ENCODE data around the gene CDK8.
"Not testable (repeated sequence)": the region's sequence is repeated elsewhere in the genome, so short reads cannot be mapped to it uniquely, and the experiment has no call there.

CDK8 gene

DNA sequence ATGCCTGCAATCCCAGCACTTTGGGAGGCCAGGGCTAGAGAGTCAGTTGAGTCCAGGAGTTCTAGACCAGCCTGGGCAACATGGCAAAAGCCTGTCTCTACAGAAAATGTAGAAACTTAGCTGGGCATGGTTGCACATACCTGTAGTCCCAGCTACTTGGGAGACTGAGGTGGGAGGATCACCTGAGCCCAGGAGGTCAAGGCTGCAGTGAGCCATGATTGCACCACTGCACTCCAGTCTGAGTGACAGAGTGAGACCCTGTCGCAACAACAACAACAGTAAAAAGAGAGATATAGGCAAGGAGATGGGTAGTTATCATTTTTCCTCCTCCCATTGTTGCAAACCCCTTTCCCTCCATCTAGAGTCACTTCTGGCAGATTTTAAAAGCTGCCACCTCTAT, 62.2 kb downstream of the CDK8 start:
- not testable (repeated sequence) for DNase-seq (ENCODE audit: low read depth)

DNA sequence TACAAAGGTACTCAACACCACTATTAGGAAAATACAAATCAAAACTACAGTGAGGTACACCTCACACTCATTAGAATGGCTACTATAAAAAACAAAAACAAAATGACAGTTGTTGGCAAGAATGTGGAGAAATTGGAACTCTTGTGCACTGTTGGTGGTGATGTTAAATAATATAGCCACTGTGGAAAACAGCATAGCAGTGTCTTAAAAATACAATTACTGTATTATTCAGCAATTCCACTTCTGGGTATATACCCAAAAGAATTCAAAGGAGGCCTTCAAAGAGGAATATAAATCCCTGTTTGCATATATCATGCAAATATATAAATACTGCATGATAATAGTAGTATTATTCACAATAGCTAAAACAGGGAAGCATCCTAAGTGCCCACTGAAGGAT, 66.8 kb downstream of the CDK8 start:
- no peak for DNase-seq (ENCODE audit: low read depth)

DNA sequence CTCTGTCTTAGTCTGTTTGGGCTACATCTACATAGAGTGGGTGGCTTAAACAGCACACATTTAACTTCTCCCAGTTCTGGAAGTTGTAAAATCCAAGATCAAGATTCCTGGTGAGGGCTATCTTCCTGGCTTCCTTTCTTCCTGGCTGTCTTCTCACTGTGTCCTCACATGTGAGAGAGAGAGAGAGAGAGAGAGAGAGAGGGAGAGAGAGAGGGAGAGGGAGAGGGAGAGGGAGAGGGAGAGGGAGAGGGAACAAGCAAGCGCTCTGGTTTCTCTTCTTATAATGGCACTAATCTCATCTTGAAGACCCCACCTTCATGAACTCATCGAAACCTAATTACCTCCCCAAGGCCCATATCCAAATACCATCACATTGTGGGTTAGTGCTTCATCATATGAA, 69.2 kb downstream of the CDK8 start:
- DNase-seq (ENCODE audit: low read depth) = no peak

DNA sequence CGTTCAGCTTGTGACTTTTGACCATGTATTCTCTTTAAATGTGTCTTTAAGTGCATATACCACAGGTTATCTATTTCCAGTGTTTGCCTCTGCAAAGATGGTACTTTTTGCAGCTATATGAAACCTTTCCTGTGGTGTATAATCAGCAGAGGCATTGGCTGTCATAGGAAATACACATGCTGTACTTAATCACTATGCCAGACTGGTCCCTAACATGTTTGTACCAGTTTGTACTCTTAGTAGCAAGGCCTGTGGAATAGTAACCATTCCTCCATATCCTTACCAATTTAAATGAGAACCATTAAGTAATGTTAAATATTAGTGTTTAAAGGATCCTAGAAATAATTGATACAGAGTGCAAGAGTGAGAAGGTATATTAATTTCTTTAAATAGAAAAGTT, 69.8 kb downstream of the CDK8 start:
- DNase-seq (ENCODE audit: low read depth) = no peak

DNA sequence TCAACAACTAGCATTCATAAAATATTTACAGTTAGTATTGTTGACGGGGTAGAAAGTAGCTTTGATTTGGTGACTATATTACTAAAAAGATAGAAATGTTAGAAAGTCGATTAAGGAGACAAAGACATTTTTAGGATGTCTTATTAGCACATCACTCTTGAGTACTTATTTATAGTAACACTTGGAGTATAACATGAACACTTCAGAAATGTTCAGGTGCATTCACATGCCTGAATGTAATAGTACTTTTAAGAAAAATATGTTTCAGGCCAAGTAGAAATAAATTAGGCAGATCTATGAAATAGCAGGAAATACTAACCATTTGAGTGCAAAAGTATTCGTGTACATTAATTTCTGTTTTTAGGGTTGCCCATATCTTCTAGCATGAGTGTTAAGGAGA, 70.4 kb downstream of the CDK8 start:
- no peak for DNase-seq (ENCODE audit: low read depth)

DNA sequence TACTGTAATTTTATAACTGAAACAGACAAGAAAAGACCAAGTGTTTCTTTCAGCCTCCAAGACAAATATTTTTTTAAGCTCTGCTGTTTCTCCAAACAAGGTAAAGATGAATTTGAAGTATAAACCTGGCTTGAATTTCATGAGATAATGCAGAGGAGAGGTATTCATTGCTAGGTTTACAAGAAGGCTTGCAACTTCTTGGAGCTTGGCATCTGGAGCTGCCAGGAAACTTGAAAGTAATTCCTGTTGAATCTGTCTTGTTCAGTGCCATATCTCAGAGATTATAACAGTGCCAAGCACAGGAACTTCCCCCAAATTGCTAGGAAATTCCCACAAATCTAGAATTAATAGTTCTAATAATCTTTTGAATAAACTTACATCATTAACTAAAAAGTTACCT, 70.9 kb downstream of the CDK8 start:
- DNase-seq (ENCODE audit: low read depth) = no peak

DNA sequence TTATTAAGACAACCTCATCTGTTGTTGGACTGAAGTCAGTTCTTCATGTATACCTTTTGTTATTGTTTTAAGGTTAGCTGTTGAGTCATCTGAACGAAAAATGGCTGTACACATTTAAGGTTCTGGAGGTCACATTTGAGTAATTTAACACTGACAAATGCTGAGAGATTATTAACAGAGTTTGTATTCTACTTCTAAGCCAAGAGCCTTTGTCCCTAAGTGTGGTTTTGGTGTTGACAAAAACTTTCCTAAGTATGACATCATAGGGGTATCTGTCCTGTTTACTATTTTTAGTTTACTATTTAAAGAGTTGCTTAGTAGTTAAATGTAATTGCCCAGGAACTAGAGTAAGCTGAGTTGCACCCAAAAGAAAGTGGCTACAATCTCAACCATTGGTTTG, 71.9 kb downstream of the CDK8 start:
- DNase-seq (ENCODE audit: low read depth) = no peak

DNA sequence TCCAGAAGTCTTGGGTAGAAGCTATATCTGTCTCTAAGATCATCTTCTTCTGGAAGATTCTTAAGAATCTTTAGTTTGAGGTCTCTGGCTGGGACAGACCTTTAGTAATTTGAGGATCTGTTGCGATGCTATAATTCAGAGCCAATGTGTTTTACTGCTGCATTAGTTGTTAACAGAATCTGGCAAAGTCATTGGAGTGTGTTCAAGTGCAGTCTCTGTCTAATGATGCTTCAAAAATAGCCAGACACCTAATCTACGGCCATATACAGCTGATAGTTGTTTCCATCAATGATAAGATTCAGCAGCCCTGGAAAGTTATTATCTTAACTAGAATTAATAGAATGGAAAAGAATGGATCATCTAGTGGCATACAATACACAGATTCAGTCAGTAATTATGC, 72.6 kb downstream of the CDK8 start:
- DNase-seq (ENCODE audit: low read depth) = no peak

DNA sequence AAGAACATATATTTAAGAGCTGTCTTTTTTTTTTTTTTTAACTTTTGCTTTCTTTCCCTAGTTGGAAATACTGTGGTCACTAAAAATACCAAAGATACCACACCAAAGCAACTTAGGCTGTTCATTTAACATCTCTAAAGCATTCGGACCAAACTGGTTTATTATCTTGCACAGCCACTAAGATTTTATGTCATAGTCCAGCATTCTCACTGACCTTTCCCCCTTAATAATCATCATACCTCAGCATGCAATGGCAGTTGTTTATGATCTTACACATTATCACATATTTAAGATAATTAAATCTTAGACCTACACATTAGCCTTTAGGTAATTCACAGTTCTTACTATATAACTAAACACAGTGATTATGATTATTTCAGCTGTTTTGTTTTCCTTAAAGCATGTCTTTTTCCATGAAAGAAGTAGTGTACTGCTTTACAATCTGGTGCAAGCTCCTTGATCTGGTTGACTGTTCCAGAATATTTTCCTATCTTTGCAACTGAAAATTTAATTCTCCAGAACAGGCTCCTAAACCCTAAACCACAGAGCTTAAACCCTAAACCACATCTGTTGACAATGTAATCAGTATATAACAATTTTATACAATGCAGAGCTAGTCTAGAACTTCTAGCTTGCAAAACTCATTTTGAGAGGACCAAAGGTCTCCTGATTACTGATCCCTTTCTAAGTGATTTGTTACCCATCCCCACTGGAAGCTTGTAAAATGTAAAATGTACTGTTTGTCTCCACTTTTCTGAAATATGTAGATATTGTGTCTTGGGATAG, 74.2 kb downstream of the CDK8 start:
- DNase-seq (ENCODE audit: low read depth) = no peak

DNA sequence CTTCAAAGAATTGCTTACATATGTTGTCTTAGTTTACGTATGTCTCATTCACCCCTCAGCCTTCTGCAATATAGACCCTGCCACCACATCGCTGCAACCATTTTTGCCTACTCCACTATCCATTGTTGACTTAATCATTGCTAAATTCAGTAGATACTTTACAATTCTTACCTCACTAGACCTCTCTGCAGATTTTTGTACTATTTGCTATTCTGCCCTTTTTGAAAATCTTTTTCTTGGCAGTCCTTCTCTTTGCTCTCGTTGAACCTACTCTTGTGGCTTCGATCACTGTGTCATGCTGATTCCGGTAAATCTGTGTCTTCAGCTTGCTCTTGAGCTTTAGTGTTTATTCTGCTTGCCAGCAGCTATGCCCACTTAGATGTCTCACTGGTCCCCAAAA, 81.2 kb downstream of the CDK8 start:
- DNase-seq (ENCODE audit: low read depth) = no peak

DNA sequence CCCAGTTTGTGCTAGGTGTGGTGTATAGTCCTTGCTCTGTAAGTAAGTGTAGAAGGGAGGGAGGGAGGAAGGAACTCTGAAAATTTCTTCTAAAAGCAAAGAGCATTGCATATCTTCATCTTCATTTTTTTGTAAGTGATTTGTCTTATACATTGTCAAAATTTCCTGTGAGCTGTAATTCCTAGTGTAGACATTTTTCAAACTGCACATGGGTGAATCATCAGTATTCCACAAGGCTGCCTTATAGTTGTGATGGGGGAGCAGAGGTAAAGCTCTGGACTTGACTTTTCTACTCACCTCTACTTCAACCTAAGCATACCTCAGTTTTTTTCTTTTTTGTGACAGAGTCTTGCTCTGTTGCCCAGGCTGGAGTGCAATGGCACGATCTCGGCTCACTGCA, 86.9 kb downstream of the CDK8 start:
- no peak for DNase-seq (ENCODE audit: low read depth)

DNA sequence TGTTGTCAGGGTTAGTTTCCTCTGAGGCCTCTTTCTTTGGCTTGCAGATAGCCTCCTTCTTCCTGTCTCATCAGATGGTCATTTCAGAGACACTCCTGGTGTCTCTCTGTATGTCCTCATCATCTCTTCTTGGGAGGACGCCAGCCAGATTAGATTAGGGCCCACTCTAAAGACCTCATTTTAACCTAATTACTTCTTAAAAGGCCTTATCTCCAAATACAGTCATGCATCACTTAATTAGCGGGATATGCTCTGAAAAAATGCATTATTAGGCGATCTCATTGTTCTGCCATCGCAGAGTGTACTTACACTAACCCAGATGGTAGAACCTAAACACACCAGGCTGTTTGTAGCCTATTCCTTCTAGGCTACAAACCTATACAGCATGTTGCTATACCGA, 89.0 kb downstream of the CDK8 start:
- no peak for DNase-seq (ENCODE audit: low read depth)

DNA sequence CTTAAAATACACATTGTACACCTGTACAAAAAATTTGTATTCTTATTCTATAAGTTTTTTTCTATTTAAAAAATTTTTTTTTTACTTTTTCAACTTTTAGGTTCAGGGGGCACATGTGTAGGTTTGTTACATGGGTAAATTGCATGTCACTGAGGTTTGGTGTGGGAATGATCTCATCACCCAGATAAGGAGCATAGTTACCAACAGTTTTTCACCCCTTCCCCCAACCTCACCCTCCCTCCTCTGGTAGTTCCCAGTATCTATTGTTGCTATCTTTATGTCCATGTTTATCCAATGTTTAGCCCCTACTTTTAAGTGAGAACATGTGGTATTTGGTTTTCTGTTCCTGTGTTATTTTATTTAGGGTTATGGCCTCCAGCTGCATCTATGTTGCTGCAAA, 89.9 kb downstream of the CDK8 start:
- no peak for DNase-seq (ENCODE audit: low read depth)

DNA sequence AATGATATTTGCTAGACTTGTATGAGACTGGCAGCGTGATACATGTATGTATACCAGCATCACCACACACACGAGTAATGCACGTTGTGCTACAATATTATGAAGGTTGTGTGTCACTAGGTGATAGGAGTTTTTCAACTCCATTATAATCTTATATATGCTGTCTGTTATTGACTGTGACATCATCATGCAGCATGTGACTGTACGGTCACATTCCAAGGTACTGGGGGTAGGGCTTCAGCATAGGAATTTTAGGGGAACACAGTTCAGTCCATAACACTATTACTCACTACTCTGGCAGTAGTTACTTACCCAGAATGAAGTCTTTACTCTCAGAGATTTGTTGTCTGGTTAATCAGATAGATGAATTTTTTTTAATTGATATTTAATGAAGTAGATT, 91.1 kb downstream of the CDK8 start:
- no peak for DNase-seq (ENCODE audit: low read depth)

DNA sequence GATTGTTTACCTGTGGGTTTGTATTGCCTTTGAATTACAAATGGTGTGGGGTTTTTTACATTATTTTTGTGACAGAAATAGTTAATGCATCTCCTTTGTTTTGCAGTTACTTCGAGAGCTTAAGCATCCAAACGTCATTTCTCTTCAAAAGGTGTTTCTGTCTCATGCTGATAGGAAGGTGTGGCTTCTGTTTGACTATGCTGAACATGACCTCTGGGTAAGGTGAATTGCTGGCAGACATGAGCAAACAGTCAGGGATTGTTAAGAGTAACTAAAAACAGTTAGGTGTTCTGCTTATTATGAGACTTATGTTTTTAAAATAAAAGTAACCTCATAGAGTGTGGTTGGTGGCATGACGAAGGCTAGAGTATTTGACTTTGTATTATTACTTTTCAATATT, 95.0 kb downstream of the CDK8 start:
- no peak for DNase-seq (ENCODE audit: low read depth)

DNA sequence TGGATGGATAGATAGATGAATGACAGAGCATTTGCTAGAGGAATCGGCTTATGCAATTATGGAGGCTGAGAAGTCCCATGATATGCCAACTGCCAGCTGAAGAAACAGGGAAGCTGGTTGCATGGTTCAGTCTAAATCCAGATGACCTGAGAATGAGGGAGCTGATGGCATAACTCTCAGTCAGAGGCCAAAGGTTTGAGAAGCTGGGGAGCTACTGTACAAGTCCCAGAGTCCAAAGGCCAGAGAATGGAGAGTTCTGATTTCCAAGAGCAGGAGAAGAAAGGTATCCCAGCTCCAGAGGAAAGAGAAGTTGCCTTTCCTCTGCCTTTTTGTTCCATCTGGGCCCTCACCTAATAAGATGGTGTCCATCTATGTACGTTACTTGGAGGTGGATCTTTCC, 108.3 kb downstream of the CDK8 start:
- DNase-seq (ENCODE audit: low read depth) = no peak

DNA sequence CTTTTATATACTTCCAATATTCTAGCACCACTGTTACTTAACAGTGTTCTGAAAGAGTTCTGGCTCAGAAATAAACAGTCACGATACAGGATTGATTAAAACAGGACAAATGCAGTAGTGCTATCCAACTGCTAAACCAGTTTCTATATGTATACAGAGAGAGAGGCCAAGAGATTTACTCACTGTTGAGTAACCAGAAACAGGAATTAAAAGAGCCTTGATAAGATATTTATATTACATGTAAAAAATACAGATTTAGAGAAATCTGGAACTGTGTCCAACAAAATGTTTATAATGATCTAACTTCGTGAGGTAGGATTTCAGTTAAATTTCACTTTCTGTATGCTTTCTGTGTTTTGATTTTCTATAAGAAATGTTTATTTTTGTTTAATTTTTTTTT, 116.6 kb downstream of the CDK8 start:
- DNase-seq (ENCODE audit: low read depth) = no peak

DNA sequence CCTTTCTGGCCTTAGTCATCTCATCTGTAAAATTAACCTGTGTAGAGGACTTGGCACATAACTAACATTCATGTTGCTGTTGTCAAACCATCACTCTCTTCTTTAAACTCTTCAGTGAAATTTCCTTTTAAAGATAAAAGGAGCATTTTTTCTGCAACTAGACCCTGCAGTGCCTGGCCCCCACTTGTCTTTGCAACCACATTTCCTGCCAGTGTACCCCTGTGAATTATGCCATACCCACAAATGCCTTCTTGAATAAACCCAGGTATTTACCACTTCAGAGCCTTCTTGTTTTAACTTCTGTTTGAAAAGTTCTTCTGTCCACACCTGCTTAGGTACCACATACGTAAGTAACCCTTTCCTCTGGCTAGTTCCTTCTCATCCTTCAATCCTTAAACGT, 118.8 kb downstream of the CDK8 start:
- DNase-seq (ENCODE audit: low read depth) = no peak

DNA sequence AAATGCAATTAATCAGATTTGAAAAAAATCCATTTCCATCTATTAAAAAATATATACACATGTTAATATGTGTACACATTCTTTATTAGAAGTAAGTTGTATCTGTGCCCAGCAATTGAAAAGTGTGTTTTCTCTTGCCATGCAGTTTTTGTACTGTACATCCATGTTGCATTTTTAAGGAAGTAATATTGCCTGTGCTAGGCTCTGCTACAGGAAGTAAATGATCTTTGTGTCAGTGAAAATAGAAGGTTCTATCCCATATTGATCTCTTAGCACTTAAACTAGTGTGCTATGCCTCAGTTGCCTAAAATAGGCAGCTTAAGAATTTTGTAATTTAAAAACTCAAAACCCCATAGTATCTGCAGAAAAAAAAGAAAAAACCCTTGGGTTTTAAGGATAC, 122.5 kb downstream of the CDK8 start:
- DNase-seq (ENCODE audit: low read depth) = no peak

DNA sequence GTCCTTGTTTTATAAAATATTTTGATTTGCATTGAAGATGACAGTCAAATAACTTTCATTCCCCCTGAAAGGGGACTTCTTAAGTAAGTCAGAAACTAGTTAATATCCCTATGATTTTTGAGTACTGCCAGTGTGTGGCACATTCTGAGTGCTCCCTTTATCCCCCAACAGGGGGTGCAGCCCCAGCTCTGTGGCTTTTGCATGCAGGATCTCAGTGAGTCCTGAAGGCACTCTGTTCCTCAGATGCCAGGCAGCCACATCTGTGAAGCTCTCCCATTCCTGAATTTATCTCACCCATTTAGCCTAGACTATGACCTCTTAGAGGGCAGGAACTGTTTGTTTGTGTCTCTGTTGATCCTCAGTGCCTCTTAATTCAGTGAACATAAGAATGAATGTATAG, 123.1 kb downstream of the CDK8 start:
- DNase-seq (ENCODE audit: low read depth) = no peak

DNA sequence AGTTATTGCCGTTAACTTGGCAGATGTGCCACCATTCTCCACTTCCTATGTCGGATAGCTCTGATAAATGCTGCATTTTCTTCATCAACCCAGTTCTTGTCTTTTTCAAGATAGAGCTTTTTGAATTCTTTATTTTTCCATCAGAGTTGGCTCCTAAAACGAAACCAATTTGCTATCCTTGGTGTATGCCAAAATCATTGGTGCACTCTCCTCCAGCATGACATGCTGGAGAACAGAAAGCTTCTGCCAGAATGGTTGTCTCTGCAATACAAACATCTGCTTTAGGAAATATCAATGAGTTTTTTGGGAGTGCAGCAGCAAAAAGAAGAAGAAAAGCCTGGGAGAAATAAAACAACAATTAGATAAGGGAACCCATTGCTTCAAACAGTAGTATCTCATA, 124.2 kb downstream of the CDK8 start:
- no peak for DNase-seq (ENCODE audit: low read depth)

DNA sequence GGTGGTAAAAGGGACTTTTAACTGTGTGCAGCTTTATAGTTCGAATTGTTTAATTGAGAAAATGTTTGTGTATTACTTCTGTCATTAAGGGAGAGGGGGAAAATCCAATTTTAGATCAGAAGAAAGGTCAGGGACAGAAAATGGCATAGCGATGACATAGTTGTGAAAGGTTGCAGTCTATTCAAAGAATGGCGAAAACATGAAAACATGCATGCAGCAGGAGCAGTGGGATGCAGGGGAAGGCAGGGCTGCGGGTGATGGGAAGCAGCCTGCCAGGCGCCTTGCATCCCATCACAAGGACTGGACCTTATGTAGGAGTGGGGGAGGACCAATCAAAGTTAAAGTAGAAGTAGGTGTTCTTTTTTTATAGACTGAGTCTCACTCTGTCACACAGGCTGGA, 125.9 kb downstream of the CDK8 start:
- no peak for DNase-seq (ENCODE audit: low read depth)

DNA sequence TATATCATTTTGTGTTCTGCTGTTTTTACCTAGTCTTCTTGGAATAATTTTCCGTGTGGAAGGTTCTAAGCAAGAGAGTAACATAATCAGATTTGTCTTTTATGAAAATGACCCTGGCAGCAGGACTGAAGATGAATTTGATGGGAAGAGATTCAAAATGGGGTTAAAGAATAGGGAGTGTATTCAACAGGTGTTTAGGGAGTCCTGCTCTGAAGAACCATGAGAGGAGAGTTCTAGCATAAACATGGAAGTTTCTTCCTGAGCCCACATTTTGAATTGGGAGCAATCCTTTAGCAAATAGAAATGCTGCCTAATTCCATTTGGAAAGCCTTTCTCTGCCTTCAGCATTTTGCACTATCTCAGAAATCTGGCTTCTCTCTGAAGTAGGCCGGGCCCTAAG, 127.0 kb downstream of the CDK8 start:
- no peak for DNase-seq (ENCODE audit: low read depth)

DNA sequence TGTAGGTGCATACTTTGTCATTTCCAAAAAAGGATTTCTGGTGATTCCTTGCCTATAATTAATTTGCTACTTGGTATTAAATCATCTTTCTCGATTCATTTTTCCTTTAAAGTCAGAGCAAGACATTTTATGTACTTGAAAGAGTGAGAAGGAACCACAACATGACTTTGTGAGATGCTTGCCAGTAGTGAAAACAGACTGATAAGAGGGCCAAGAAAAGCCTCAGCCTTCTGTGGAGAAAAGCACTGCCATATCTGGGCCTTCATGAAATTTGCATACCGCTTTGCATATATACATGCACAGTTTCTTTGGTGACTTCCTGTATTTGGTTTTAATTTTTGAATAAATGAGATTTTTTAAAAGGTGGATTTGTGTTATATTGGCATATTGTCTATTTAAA, 128.4 kb downstream of the CDK8 start:
- no peak for DNase-seq (ENCODE audit: low read depth)

DNA sequence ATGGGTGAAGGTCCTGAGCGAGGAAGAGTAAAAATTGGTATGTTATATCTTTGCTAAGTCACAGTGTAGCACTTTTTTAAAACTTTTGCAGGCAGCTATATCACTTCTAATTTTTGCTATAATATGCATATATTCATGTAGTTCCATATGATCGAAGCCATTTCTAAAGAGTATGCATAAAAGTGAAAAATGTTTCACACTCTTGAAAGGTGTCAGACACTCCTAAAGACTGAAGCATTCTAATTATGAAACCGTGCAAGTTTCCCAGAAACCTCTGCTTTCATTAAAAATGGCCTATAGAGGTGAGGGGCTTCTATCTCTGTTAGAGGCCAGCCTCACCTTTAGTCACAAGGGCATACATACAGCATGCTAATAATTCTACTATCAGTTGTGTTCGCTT, 128.9 kb downstream of the CDK8 start:
- DNase-seq (ENCODE audit: low read depth) = no peak

Measured in activated T-cell treated with anti-CD3 and anti-CD28 coated beads for 24 hours (primary cell).